Uterus (tissue), 4 donors: ENCODE results near the gene HEATR5A. TPM values are rescaled to one million over a fixed set of nuclear protein-coding genes. Genes with fewer than 3 reads are reported as not detected.
"Not testable (repeated sequence)": the region's sequence is repeated elsewhere in the genome, so short reads cannot be mapped to it uniquely, and the experiment has no call there.

Source experiments
- DNase-seq, 2 donors: peaks; one replicate each; pipeline ENCODE4 v3.0.0-alpha.2; 2019 to 2020
- H3K27ac ChIP-seq, 2 donors: fragments of 200-600 bp; sonication (generic); 1 replicate in 1 of 2; 2 replicates in 1 of 2; pipeline ENCODE4 v1.5.1; 2016 to 2018
- H3K27me3 ChIP-seq, 2 donors: fragments of 200-600 bp; sonication (generic); one replicate each; pipeline ENCODE4 v1.5.1; 2018 to 2019; ENCODE audit warnings: control low read depth in 1 of 2
- H3K36me3 ChIP-seq, 2 donors: fragments of 200-600 bp; sonication (generic); one replicate each; pipeline ENCODE4 v1.5.1; 2019; ENCODE audit warnings: control low read depth in 1 of 2
- H3K4me1 ChIP-seq, 2 donors: fragments of 200-600 bp; sonication (generic); one replicate each; pipeline ENCODE4 v1.5.1; 2018 to 2019; ENCODE audit warnings: control low read depth in 1 of 2
- H3K4me3 ChIP-seq, 2 donors: fragments of 200-600 bp; sonication (generic); 1 replicate in 1 of 2; 2 replicates in 1 of 2; pipeline ENCODE4 v1.5.1; 2018 to 2019; ENCODE audit warnings: mild to moderate bottlenecking in 1 of 2
- H3K9me3 ChIP-seq, 2 donors: fragments of 200-600 bp; sonication (generic); one replicate each; pipeline ENCODE4 v1.5.1; 2019; ENCODE audit warnings: control low read depth in 1 of 2
- POLR2A ChIP-seq, 2 donors: fragments of 450-650 bp; IDR thresholded peaks; one replicate each; pipeline ENCODE4 v1.6.1; 2016; ENCODE audit warnings: antibody characterized with exemption in 2 of 2, mild to moderate bottlenecking in 1 of 2, moderate library complexity in 1 of 2
- intact Hi-C: fragments of 100-400 bp; cut with DNase I; formaldehyde crosslinking; loops from one replicate; pipeline ENCODE4 v1.15.1; 2023; ENCODE audit warnings: low total_unique reads
- total RNA-seq, 4 donors: library from RNA; depleted of rRNA in 3 of 4; stranded (reverse); fragments of >200 nt in 3 of 4; gene quantifications; one replicate each; pipeline versions ENCODE4 v1.1.0 to v1.2.4, GENCODE V29; 2014 to 2023
- TF ChIP-seq, protein P1 (sequence below), 4 experiments: fragments of 200-600 bp in 2 of 4; fragments of 450-650 bp in 2 of 4; sonication (generic) in 2 of 4; IDR thresholded peaks; one replicate each; pipeline ENCODE4 v1.5.1; 2016 to 2019; ENCODE audit warnings: antibody characterized with exemption in 4 of 4, mild to moderate bottlenecking in 2 of 4, moderate library complexity in 1 of 4
- donor health status: DM: yes; HTN: yes; CAD: no.

HEATR5A gene
- total RNA-seq, 4 donors from 2014 or later = 14.6 to 56.8 (median 38.8) TPM

DNA sequence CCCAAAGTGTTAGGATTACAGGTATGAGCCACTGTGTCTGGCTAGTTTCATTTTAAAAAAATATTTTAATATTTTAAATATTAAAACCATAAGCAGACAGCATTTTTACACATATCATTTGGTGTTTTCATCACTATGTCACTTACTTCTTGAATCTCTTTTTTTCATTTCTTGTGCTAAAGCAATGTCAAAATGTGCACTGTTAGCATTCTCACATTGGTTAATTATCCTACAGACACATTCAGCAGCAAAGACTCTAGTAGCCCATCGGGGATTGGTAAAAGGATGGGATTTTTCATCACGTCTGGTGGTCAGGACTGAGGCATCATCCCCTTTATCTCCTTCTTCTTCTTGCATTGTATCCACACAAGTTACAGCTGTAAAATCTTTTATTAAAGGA is 96.9 kb downstream of the HEATR5A start:
- Histone ChIP-seq H3K36me3 (no peaks in the 10 kb centered on the region), H3K4me3 (no peak overlapping the region), H3K27me3 (no peaks in the 10 kb centered on the region), H3K27ac (no peak overlapping the region), H3K4me1 (no peaks in the 10 kb centered on the region), H3K9me3 (no peaks in the 10 kb centered on the region)
- TF ChIP-seq POLR2A (IDR thresholded peaks at IDR 0.05) = no peak
- TF ChIP-seq, protein P1, sequence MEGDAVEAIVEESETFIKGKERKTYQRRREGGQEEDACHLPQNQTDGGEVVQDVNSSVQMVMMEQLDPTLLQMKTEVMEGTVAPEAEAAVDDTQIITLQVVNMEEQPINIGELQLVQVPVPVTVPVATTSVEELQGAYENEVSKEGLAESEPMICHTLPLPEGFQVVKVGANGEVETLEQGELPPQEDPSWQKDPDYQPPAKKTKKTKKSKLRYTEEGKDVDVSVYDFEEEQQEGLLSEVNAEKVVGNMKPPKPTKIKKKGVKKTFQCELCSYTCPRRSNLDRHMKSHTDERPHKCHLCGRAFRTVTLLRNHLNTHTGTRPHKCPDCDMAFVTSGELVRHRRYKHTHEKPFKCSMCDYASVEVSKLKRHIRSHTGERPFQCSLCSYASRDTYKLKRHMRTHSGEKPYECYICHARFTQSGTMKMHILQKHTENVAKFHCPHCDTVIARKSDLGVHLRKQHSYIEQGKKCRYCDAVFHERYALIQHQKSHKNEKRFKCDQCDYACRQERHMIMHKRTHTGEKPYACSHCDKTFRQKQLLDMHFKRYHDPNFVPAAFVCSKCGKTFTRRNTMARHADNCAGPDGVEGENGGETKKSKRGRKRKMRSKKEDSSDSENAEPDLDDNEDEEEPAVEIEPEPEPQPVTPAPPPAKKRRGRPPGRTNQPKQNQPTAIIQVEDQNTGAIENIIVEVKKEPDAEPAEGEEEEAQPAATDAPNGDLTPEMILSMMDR (IDR thresholded peaks at IDR 0.05) = no peak
- DNase-seq = no peak
- intact Hi-C loops = no loop called here

DNA sequence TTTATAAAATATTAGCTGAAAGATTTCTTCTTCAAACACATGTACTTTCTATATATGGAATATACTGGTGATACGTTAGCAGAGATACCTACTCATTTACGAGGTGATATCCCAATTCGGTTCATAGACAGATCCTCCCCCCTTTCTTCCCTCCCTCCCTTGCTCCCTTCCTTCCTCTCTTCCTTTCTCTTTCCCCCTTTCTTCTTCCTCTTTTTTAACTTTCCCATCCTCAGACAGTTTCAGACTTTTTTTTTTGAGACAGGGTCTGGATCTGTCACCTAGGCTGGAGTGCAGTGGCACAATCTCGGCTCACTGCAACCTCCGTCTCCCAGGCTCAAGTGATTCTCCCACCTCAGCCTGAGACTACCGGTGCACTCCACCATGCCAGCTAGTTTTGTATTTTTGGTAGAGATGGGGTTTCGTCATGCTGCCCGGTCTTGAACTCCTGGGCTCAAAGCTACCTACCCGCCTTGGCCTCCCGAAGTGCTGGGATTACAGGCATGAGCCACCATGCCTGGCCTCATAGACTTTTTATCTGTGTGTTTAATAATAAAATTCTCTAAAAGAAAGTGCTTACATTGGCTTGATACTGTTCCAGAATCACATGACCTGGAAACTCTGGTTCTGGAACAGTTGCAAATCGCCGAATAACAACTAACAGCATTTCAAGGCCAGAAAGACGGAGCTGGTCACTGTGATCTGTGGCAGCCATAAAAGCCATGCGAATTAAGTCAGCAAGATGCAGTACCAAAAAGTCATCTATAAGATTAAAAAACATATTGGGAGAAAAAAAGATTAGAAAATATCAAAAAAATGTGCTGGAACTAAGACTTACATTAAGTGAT is 99.2 kb downstream of the HEATR5A start:
- H3K4me1 ChIP-seq = no peaks in the 10 kb centered on the region
- no peak overlapping the region for H3K4me3 ChIP-seq
- H3K27ac ChIP-seq = peak overlapping the region in 1 of 2 donors; percentile 13
- TF ChIP-seq, protein P1 (IDR thresholded peaks at IDR 0.05) = no peak
- TF ChIP-seq POLR2A (IDR thresholded peaks at IDR 0.05) = no peak
- intact Hi-C loops = no loop called here
- no peak for DNase-seq
- H3K36me3 ChIP-seq = no peaks in the 10 kb centered on the region
- no peaks in the 10 kb centered on the region for H3K27me3 ChIP-seq
- no peaks in the 10 kb centered on the region for H3K9me3 ChIP-seq

DNA sequence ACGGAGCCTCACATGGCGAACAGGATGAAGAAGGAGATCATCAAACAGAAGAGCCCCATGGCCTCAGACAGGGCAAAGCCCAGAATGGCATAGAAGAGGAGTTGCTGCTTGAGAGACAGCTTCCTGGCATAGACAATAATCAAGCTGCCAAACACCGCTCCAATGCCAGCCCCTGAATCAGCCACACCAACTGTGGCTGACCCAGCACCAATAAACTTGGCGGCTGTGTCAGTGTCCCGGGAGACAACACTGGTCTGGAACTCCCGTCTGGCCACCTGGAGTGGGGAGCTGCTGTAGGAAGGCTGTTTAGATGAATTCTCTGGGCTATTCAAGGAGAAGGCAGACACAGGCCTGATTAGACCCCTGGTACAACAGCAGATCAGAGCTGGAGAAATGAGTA is 100.1 kb downstream of the HEATR5A start:
- Histone ChIP-seq H3K27ac (no peak overlapping the region), H3K36me3 (no peaks in the 10 kb centered on the region), H3K4me1 (no peaks in the 10 kb centered on the region), H3K27me3 (no peaks in the 10 kb centered on the region), H3K9me3 (no peaks in the 10 kb centered on the region), H3K4me3 (no peak overlapping the region)
- intact Hi-C loops = no loop called here
- no peak for DNase-seq
- TF ChIP-seq, protein P1 (IDR thresholded peaks at IDR 0.05) = no peak
- TF ChIP-seq POLR2A (IDR thresholded peaks at IDR 0.05) = no peak

DNA sequence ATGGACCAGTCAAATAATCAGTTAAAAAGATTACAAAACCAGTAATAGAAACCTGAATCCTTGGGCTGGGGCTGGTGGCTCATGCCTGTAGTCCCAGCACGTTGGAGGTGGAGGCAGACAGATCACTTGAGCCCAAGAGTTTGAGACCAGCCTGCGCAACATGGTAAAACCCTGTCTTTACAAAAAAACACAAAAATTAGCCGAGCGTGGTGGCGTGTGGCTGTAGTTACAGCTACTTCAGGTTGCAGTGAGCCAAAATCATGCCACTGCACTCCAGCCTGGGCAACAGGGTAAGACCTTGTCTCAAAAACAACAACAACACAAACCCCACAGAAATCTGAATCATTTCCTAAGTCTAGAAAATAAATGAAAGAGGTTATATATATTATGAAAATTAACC is 100.6 kb downstream of the HEATR5A start:
- H3K4me1 ChIP-seq = no peaks in the 10 kb centered on the region
- H3K27me3 ChIP-seq = no peaks in the 10 kb centered on the region
- no peak overlapping the region for H3K27ac ChIP-seq
- intact Hi-C loops = no loop called here
- no peaks in the 10 kb centered on the region for H3K9me3 ChIP-seq
- TF ChIP-seq, protein P1 (IDR thresholded peaks at IDR 0.05) = no peak
- no peak for TF ChIP-seq POLR2A (IDR thresholded peaks at IDR 0.05)
- H3K4me3 ChIP-seq = no peak overlapping the region
- DNase-seq = no peak
- H3K36me3 ChIP-seq = no peaks in the 10 kb centered on the region

DNA sequence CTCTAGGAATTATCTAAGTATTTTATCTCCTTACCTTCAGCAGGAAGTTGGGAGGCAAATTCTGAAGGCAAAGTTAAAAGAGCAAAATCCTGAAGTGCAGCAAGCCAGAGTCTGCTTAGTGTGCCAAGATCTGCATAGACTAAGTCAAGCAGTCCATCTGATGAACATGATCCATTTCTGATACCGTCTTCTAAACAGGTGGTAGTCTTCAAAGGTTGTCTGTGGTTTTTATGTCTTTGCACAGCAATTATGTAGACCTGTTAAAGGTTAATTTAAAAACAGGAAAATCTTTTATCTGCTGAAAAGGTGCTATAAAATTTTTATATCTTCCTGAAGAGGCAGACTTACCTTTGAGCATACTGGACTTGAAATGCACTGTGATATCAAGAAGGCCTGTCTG is 107.4 kb downstream of the HEATR5A start:
- TF ChIP-seq, protein P1 (IDR thresholded peaks at IDR 0.05) = no peak
- no peak for TF ChIP-seq POLR2A (IDR thresholded peaks at IDR 0.05)
- intact Hi-C loops = no loop called here
- Histone ChIP-seq H3K36me3 (no peaks in the 10 kb centered on the region), H3K27ac (no peak overlapping the region), H3K4me3 (no peak overlapping the region), H3K27me3 (no peaks in the 10 kb centered on the region), H3K9me3 (no peaks in the 10 kb centered on the region), H3K4me1 (no peaks in the 10 kb centered on the region)
- no peak for DNase-seq

DNA sequence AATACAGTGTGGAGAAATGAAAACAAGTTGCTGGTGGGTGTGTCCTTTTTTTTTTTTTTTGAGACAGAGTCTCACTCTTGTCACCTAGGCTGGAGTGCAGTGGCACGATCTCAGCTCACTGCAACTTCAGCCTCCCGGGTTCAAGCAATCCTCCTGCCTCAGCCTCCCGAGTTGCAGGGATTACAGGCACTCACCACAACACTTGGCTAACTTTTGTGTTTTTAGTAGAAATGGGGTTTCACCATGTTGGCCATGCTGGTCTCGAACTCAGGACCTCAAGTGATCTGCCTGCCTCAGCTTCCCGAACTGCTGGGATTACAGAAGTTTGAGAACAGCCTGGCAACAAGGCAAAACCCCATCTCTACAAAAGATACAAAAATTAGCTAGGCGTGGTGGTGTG is 108.0 kb downstream of the HEATR5A start:
- H3K4me1 ChIP-seq, H3K36me3 ChIP-seq, H3K27ac ChIP-seq, H3K4me3 ChIP-seq, intact Hi-C loops, DNase-seq, H3K27me3 ChIP-seq, H3K9me3 ChIP-seq: not testable (repeated sequence)
